H1 (cell line): ENCODE measurements around the gene VPS11. TPM values are rescaled to one million over a fixed set of nuclear protein-coding genes. Genes with fewer than 3 reads are reported as not detected.

ENCODE experiments used
- ASH2L ChIP-seq: fragments of 200-600, 300-600 bp; sonication (generic); IDR thresholded peaks from one replicate; pipeline ENCODE4 v1.7.1; 2017; ENCODE audit warnings: low read length
- ATF2 ChIP-seq: IDR thresholded peaks from 2 replicates; pipeline ENCODE4 v1.6.1; 2012; ENCODE audit warnings: low read length, inconsistent platforms
- BCL11A ChIP-seq, 2 experiments: IDR thresholded peaks; one replicate each; pipeline ENCODE4 v1.6.1; 2011; ENCODE audit warnings: low read depth in 2 of 2, low read length in 2 of 2, mild to moderate bottlenecking in 2 of 2
- BRCA1 ChIP-seq: IDR thresholded peaks from 2 replicates; pipeline ENCODE4 v1.6.1; 2012; ENCODE audit warnings: low read depth, low read length, improper control_type of control experiment
- CHD1 ChIP-seq: IDR thresholded peaks from 2 replicates; pipeline ENCODE4 v1.6.1; 2012; ENCODE audit warnings: low read depth, low read length, improper control_type of control experiment
- CREB1 ChIP-seq: IDR thresholded peaks from 2 replicates; pipeline ENCODE4 v1.6.1; 2012; ENCODE audit warnings: inconsistent platforms
- CTCF ChIP-seq, 3 experiments: IDR thresholded peaks; 1 replicate in 2 of 3; 2 replicates in 1 of 3; pipeline versions ENCODE4 v1.5.1 to v1.6.1; 2011; ENCODE audit warnings: low read length in 3 of 3, mild to moderate bottlenecking in 3 of 3, inconsistent platforms in 2 of 3, low read depth in 1 of 3, moderate library complexity in 1 of 3; ENCODE audit not compliant: insufficient read depth in 1 of 3; ENCODE audit errors: control extremely low read depth in 1 of 3
- EGR1 ChIP-seq: IDR thresholded peaks from 2 replicates; pipeline ENCODE4 v1.6.1; 2011; ENCODE audit warnings: low read depth, low read length, borderline replicate concordance
- HDAC2 ChIP-seq, 2 experiments: fragments of 300-600 bp in 1 of 2; sonication (generic) in 1 of 2; IDR thresholded peaks; 2 replicates each; pipeline ENCODE4 v1.6.1; 2011 to 2012; ENCODE audit warnings: low read depth in 2 of 2, low read length in 2 of 2, mild to moderate bottlenecking in 2 of 2, moderate library complexity in 2 of 2, borderline replicate concordance in 1 of 2, inconsistent platforms in 1 of 2
- HDAC6 ChIP-seq: IDR thresholded peaks from one replicate; pipeline ENCODE4 v1.7.1; 2012; ENCODE audit warnings: low read depth, mild to moderate bottlenecking, inconsistent platforms, low read length, moderate library complexity
- MAFK ChIP-seq: IDR thresholded peaks from 2 replicates; pipeline ENCODE4 v1.6.1; 2012; ENCODE audit warnings: low read depth, mild to moderate bottlenecking, improper control_type of control experiment, low read length
- POLR2AphosphoS5 ChIP-seq: IDR thresholded peaks from 2 replicates; pipeline ENCODE4 v1.6.1; 2011; ENCODE audit warnings: low read depth, low read length
- RAD21 ChIP-seq, 2 experiments: IDR thresholded peaks in 1 of 2; conservative IDR thresholded peaks in 1 of 2; 2 replicates each; pipeline ENCODE4 v1.6.1; 2011; ENCODE audit warnings: low read depth in 2 of 2, low read length in 2 of 2, improper control_type of control experiment in 1 of 2, inconsistent platforms in 1 of 2, mild to moderate bottlenecking in 1 of 2, moderate library complexity in 1 of 2
- RBBP5 ChIP-seq: IDR thresholded peaks from 2 replicates; pipeline ENCODE4 v1.7.1; 2012; ENCODE audit warnings: low read depth, mild to moderate bottlenecking, inconsistent platforms, low read length, moderate library complexity, borderline replicate concordance
- SIRT6 ChIP-seq: IDR thresholded peaks from one replicate; pipeline ENCODE4 v1.7.1; 2012; ENCODE audit warnings: low read length, inconsistent platforms
- SP1 ChIP-seq: IDR thresholded peaks from 2 replicates; pipeline ENCODE4 v1.6.1; 2011; ENCODE audit warnings: low read depth, low read length
- SRF ChIP-seq: IDR thresholded peaks from 2 replicates; pipeline ENCODE4 v1.6.1; 2011; ENCODE audit warnings: mild to moderate bottlenecking, low read depth, low read length, moderate library complexity
- USF2 ChIP-seq: IDR thresholded peaks from 2 replicates; pipeline ENCODE4 v1.6.1; 2011; ENCODE audit warnings: low read length, improper control_type of control experiment
- YY1 ChIP-seq: IDR thresholded peaks from 2 replicates; pipeline ENCODE4 v1.6.1; 2011; ENCODE audit warnings: low read depth, mild to moderate bottlenecking, low read length
- polyA plus RNA-seq, 7 experiments: library from polyadenylated mRNA; depleted of rRNA in 3 of 7; stranded (reverse) in 5 of 7; unstranded in 2 of 7; fragments of >200 nt in 5 of 7; fragments of 200-250 nt in 2 of 7; gene quantifications; 1 replicate in 5 of 7; 2 replicates in 1 of 7; 4 replicates in 1 of 7; pipeline versions ENCODE4 v1.2.1 to v1.2.3, GENCODE V29; 2011 to 2013; ENCODE audit warnings: missing spikeins in 2 of 7, mixed read lengths in 2 of 7
- total RNA-seq: library from RNA; stranded (reverse); fragmentation: NEBNext Ultra II Directional; extraction: Animal tissue kit (Norgen Biotek cat#: 25700); gene quantifications from 2 replicates; pipeline ENCODE4 v1.2.1, GENCODE V29; 2021

VPS11 gene
- total and polyA plus RNA-seq, 2 of the 8 experiments (the other 6 are each of a cell fraction or from before 2014, with no cell fraction given): 13.1 to 15.5 TPM

GRCh38 chr11:119084663-119085436 is 17.2 kb downstream of the VPS11 start, which contains the start of gene HMBS (continued):
- TF ChIP-seq HDAC2 (IDR thresholded peaks at IDR 0.05; ENCODE audit: borderline replicate concordance in 1 of 2, low read depth in 2 of 2, low read length in 2 of 2) (0 out of 4 replicates have a peak, but pooled peaks of 1 of the 2 experiments have one; percentile 34), ASH2L (peak; percentile 80), EGR1 (no peak), RBBP5 (no peak), CTCF (IDR thresholded peaks at IDR 0.05; ENCODE audit: control extremely low read depth in 1 of 3, insufficient read depth in 1 of 3, low read depth in 1 of 3, low read length in 3 of 3) (no peak), HDAC6 (no peak), ATF2 (no peak), RAD21 (IDR thresholded peaks at IDR 0.05 in 1 of 2, conservative IDR thresholded peaks at IDR 0.05 in 1 of 2; ENCODE audit: low read depth in 2 of 2, low read length in 2 of 2) (no peak; a peak in 1 of 4 replicates), POLR2AphosphoS5 (peak; percentile 95), SIRT6 (no peak), SP1 (peak; percentile 85), CHD1 (no peak), BCL11A (IDR thresholded peaks at IDR 0.05; ENCODE audit: low read depth in 2 of 2, low read length in 2 of 2) (no peak), CREB1 (peak; percentile 88), BRCA1 (no peak), YY1 (no peak), SRF (no peak), MAFK (no peak), USF2 (peak; percentile 53)
